ENCODE measurements around the gene DDX20.

- TF ChIP-seq MAX (IDR thresholded peaks at IDR 0.05): no peak
- no peak for TF ChIP-seq FOXM1 (IDR thresholded peaks at IDR 0.05; ENCODE audit: borderline replicate concordance, low read depth)
- no peak for TF ChIP-seq RAD21 (IDR thresholded peaks at IDR 0.05; ENCODE audit: low read depth)
- no peak for TF ChIP-seq TCF12 (IDR thresholded peaks at IDR 0.05; ENCODE audit: low read depth)
- TF ChIP-seq NFIC (IDR thresholded peaks at IDR 0.05): no peak
- no peak for TF ChIP-seq EP300 (IDR thresholded peaks at IDR 0.05; ENCODE audit: borderline replicate concordance)
- TF ChIP-seq YY1 (IDR thresholded peaks at IDR 0.05; ENCODE audit: low read depth): no peak
- TF ChIP-seq TEAD4 (IDR thresholded peaks at IDR 0.05): no peak
- TF ChIP-seq CEBPB (IDR thresholded peaks at IDR 0.05): no peak
- TF ChIP-seq ZBTB7A (IDR thresholded peaks at IDR 0.05; ENCODE audit: low read depth): no peak
- TF ChIP-seq CREB1 (IDR thresholded peaks at IDR 0.05; ENCODE audit: low read depth): no peak
These were observed 36.5 kb downstream of the DDX20 start for GRCh38 chr1:111792249-111792648.
